GM11168 (cell line): ENCODE results near the gene NANOS1.

Experiments used
- in situ Hi-C: fragments of 300-500 bp; cut with MboI; formaldehyde crosslinking; loops from one replicate; pipeline ENCODE4 v1.12.0; 2022; ENCODE audit warnings: low sequenced_read_pairs; ENCODE audit not compliant: unreplicated experiment

The NANOS1 gene, protein sequence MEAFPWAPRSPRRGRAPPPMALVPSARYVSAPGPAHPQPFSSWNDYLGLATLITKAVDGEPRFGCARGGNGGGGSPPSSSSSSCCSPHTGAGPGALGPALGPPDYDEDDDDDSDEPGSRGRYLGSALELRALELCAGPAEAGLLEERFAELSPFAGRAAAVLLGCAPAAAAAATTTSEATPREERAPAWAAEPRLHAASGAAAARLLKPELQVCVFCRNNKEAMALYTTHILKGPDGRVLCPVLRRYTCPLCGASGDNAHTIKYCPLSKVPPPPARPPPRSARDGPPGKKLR

DNA sequence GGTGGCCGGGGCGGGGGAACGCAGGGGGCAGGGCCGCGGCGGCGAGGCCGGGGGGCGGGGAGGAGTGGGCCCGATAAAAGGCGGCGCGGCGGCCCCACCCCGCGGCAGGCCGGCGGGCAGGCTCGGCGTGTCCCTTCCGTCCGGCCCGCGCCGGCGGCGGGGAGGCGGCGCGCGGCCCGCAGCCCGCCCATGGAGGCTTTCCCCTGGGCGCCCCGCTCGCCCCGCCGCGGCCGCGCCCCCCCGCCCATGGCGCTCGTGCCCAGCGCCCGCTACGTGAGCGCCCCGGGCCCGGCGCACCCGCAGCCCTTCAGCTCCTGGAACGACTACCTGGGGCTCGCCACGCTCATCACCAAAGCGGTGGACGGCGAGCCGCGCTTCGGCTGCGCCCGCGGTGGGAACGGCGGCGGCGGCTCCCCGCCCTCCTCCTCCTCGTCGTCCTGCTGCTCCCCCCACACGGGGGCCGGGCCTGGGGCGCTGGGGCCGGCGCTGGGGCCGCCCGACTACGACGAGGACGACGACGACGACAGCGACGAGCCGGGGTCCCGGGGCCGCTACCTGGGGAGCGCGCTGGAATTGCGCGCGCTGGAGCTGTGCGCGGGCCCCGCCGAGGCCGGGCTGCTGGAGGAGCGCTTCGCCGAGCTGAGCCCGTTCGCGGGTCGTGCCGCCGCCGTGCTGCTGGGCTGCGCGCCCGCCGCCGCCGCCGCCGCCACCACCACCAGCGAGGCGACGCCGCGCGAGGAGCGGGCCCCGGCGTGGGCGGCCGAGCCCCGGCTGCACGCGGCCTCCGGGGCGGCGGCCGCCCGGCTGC is at the start of gene NANOS1:
TSS of gene NANOS1 (plus strand) at position 102 of the 808 bp plus-strand sequence. CDS start at position 190, 88 bp downstream.
- in situ Hi-C loops = no loop called here

DNA sequence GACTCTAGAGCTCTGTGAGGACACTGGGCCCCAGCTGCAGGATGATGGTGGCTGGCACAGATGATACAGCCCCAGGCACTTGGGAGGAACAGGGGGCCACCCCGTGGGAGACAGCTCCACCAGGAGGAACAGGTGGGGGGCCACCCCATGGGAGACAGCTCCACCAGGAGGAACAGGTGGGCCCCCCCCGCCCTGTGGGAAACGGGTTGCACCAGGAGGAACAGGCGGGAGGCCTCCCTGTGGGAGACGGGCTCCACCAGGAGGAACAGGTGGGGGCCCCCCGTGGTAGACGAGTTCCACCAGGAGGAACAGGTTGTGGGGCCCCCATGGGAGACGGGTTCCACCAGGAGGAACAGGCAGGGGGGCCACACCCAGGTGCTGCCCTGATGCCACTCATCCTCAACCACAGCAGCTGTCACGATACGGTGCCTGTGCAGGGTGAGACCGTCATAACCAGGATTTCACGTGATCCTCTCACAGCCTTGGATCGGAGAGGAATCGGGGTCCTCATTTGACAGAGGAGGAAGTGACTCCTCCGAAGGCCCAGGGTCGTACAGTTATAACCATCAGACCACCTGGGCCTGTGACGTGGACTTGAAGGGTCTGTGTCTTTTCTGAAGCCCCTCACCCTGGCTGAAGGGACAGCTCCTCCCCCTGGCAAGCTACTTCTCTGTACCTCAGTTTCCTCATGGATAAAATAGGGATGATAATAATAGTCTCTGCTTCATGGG is 49.2 kb upstream of the NANOS1 start:
- in situ Hi-C loops = no loop called here

DNA sequence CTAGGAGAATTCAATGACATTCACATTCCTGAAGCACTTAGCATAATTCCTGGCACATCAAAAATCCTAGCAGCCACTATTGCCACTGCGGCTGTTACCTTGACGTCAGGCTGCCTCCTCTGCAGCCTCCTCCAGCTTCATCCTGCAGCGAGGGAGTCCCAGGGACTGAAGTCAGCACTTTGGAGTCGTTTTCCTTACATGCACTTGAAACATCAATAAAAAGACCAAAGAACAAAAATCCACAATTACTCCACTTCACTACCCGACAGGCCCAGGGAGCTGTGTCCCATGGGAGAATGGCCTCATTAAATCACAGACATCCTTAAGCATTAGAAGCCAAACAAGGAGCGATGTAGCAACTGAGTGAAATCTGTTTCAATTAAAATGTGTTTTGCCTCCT is 48.6 kb upstream of the NANOS1 start:
- in situ Hi-C loops = no loop called here

DNA sequence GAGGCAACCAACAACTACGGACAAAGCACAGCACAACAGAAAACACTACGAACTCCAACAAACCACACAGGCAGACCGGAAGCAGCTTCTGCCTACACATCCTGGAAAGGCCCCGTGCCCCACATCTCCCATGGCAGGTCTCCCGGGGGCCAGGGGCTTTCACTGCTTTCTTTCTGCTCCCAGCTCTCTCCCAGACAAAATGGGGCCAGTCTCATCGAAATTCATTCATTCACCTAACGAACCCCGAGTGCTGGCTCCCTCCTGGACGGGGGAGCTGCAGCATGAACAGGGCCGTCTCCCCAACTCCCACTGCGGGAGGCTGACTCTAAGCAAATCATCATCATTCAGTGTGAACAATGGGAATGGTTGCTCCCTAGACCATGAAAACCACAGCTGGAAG is 47.6 kb upstream of the NANOS1 start:
- in situ Hi-C loops = no loop called here

DNA sequence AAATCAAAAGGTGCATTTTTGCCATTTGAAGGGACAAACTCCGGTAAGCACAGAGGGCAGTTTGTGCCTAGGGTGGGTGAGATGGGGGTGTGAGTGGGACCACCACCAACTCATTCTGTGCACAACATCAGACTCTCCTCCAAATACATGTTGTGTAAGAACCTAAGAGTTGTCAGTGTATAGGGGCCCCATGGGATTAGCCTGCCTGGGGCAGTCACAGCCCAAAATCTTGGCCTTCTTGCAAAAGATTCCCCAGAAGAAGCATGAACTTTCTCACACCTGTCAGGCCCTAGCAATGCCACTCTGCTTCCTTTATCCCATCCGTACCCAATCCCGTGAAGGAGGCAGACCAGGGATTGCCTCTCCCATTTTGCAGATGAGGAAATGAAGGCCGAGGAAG is 47.1 kb upstream of the NANOS1 start:
- in situ Hi-C loops = no loop called here

DNA sequence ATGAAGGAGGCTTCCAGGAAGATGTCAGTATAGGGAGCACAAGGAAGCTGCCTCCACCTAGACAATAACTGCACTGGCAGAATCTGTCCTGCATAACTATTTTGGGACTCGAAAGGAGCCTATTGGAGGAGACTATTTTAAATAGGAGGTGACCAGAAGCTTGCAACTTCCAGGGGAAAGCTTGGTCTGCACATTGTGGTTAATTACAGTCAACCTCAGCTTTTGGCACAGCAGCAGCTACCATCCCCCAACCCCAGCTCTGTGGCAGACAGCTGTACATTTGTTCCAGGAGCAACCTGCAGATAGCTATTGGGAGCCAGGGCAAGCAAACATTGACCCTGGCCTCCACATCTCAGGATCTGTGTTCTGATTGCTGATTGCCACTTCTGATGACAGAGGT is 46.3 kb upstream of the NANOS1 start:
- in situ Hi-C loops = no loop called here

DNA sequence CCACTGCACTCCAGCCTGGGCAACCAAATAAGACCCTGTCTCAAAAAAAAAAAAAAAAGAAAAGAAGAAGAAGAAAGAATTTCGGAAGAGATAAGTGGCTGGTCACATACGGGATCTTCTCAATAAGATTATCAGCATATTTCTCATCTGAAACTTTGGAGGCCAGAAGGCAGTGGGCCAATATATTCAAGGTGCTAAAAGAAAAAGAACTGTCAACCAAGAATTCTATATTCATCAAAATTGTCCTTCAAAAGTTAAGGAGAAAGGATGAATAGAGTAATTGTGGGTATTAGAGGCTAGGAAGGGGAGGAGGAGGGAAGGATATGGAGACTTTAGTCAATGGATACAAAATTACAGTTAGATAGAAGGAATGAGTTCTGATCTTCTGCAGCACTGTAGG is 43.9 kb upstream of the NANOS1 start:
- in situ Hi-C loops = no loop called here

DNA sequence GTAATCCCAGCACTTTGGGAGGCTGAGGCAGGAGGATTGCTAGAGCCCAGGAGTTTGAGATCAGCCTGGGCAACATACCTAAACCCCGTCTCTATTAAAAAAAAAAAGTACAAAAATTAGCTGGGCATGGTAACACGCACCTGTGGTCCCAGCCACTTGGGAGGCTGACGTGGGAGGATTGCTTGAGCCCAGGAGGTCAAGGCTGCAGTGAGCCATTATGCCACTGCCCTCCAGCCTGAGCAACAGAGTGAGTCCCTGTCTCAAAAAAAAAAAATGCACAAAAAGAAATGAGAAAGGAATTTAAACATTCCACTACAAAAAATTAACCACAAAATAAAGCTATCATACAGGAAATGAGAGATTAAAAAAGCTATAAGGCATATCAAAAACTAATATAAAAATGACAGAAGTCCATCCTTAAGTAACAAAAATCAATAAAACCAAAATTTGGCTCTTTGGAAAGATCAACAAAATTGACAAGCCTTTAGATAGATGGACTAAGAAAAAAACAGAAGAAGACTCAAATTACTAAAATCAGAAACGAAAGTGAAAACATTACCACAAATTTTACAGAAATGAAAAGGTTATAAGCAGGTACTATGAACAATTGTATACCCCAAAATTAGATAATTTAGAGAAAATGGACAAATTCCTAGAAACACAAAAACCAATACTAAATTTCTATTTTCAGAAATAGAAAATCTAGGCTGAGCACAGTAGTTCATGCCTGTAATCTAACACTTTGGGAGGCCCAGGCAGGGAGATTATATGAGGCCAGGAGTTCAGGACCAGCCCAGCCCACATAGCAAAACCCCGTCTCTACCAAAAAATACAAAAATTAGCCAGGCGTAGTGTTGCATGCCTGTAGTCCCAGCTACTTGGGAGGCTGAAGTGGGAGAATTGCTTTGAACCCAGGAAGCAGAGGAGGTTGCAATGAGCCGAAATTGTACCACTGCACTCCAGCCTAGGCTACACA is 42.4 kb upstream of the NANOS1 start:
- in situ Hi-C loops = no loop called here

DNA sequence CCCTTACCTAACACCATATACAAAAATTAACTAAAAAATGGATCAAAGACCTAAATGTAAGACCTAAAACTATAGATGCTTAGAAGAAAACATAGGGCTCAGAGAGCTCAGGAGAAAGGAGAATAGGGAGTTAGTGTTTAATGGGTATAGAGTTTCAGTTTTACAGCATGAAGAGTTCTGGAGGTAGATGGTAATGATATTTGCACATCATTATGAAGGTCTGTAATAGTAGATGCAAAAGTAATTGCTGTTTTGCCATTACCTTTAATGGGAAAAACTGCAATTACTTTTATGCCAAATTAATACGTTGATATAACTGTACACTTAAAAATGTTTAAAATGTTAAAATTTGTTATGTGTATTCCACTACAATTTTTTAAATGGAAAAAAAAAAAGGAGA is 39.2 kb upstream of the NANOS1 start:
- in situ Hi-C loops = no loop called here

DNA sequence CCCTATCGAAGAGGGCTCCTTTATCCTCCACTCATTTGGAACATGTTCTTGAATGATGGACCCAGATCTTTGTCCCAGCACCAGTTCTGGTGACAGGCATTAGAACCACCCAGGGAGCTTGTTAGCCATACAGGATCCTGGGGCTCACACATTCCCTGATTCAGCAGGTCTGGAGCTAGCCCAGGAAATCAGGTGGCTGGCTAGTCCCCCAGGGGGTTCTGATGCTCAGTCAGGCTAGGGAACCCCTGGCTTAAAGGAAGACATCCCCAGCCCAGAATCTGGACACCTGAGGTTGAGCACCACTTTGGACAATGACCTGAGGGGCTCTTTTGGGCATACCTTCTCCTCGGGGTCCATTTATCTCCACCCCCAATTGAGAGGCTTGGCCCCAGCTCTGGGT is 37.0 kb upstream of the NANOS1 start:
- in situ Hi-C loops = no loop called here

DNA sequence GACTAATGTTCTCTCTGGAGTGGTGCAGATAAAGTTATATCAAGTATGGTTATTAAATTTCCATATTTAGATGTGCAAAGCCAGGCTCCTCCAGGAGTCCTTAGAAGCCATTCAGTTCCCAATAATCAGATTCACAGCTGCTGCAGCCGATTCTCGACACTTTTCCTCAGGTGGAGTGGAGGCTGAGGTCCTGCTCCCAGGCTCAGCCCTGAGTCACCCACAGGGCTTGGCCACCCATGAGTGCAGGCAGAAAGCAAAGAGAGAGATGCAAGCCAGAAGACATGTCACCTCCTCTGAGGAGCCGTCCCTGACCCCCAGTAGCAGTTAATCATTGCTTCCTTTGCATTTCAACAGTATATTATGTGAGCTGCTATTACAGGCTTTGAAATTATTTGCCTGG is 36.3 kb upstream of the NANOS1 start:
- in situ Hi-C loops = no loop called here

DNA sequence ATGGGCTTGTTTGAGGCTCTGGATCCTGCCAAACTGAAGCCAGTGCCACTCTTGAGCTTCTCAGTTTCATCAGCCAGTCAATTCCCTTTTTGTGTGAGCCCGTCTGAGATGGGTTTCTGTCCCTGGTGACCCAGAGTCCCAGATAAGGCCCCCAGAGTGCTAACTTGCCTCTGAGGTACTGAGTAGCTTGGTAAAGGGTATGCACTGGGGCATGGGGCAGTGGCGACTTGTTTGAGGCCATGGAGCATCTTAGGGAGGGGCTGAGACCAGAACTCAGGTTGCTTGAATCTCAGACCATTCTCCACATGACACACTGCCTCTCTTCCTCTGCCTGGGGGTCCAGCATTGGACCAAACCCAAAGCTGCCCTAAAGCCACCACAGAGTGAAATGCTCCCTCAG is 35.2 kb upstream of the NANOS1 start:
- in situ Hi-C loops = no loop called here

DNA sequence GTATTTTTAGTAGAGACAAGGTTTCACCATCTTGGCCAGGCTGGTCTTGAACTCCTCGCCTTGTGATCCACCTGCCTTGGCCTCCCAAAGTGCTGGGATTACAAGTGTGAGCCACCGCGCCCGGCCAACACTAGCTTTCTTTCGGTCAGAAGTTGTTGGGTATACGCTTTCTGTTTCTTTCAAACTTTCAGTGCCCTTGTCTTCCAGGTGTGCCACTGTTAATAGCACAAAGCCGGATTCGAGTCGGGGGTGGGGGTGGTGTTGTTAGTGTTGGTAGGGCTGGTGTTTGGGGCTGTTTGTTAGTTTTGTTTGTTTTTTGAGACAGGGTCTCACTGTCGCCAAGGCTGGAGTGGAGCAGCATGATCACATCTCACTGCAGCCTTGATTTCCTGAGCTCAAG is 33.8 kb upstream of the NANOS1 start:
- in situ Hi-C loops = no loop called here

DNA sequence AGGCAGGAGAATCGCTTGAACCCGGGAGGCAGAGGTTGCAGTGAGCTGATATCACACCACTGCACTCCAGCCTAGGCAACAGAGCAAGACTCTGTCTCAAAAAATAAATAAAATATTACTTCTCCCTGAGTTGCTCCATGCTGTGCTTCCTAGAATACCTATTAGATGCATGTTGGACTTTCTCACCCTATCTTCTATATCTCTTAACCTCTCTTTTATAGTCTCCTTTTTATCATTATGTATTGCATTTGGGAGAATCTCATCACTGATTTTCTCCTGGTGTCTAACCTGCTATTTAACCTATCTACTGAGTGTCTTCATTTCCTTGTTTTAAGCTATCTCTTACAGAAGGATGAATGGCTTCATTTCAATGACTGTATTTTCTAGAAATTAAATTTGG is 32.1 kb upstream of the NANOS1 start:
- in situ Hi-C loops = no loop called here

DNA sequence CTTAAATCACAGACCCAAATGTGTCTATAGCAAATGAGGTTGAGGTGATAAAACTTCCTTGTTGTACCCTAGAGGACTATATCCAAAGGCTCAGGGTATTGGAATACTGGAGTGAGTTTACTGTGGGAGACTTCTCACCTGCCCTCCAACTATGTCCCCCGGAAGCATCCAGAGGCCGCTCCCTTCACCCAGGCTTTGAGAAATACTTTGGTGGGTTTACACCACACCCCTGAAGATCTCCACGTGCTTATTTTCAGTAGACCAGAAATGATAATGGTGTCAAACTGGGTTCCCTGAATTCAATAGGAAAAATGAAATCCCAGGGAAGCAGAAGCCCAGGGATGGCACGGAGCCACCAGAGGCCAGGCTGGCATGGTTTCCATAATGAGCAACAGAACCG is 31.3 kb upstream of the NANOS1 start:
- in situ Hi-C loops = no loop called here

DNA sequence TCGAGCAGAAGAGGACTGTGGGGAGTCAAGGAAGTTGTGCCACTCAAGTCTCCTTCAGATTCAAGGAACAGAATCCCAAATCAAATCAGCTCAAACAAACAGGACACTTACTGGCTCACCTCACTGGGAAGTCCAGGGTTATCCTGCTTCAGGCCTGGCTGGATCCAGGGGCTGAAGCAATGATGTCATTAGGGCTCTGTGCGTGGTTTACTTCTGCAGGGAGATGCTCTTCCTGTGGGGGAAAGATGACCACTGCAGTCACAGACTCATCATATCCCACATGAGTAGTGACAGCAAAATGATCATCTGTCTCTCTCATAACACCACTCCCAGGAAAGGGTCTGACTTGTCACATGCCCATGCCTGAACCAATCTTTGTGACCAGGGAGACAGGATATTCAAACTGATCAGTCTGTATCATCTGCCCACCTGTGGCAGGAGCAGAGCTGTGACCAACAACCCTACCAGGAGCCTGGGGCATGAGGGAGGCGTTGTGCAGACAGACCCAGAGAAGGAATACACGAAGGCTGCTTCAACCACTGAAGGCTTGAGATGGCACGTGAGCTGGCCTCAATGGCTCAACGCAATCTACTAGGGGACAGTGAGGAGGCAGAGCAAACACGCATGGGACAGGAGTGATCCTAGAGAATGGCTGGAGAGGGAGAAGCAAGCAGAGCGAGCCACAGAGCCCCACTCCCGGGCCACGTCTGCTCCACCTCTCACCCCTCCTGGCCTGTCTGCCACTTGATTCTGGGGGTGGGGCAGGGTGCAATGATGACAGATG is 27.6 kb upstream of the NANOS1 start:
- in situ Hi-C loops = no loop called here

DNA sequence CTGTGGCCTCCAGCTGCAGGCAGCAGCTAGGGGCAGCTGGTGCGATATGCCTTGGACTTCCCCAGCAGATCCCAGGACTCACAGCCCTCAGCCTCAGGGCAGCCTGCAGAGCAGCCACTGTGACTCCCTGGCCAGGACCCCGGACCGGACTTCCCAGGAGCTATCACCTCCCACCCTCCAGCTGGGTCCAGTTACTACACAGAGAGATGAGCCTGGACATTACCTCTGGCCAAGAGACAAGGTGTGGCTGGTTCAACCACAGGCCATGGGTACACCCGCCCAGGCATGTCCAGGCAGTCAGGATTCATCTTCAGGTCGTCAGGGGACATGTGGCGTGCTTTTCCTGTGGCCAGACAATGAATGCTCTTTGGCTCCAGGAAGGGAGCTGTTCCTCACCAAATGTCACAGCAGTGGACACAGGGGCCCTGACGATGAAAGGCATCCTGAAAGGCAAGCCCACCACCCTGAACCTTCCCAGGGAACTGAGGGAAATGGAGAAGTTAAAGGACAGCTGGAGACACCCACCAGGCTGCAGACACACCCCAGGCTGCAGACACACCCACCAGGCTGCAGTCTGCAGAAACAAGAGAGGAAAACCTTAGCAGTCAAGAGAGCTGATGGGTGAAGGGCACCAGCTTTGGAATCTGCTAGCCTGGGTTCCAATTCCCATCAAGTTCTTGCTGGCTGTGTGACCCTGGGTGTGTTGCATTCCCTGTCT is 25.8 kb upstream of the NANOS1 start:
- in situ Hi-C loops = no loop called here

DNA sequence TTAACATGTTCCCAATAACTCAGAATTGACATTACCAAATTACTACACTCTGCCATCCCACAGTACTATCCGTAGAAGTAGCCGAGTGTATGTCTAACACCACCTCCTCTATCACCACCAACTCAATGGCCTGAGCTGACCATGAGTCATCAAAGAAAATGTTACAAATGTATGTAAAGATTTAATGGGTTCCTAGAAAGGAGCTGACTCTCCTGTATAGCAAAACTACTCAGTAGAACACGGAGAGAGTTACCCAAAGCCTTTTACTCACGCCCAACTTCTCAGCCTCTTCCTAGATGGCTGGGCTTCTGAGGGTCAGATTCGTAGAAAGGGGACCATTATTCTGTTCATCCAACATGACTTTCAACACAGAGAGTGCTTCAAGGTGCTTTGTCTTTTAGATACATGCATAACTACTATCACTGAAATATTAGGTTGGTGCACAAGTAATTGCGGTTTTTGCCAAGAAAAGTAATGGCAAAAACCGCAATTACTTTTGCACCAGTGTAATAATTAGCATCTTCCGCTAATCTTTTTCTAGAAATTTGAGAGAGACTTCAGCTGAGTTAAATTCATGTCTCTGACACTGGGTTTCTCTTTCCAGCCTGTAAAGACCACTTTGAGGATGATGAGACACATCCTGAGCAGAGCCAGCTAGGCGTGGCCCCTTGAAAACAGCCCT is 24.0 kb upstream of the NANOS1 start:
- in situ Hi-C loops = no loop called here
